ENCODE measurements around the gene MACROD2.

Gene MACROD2

DNA sequence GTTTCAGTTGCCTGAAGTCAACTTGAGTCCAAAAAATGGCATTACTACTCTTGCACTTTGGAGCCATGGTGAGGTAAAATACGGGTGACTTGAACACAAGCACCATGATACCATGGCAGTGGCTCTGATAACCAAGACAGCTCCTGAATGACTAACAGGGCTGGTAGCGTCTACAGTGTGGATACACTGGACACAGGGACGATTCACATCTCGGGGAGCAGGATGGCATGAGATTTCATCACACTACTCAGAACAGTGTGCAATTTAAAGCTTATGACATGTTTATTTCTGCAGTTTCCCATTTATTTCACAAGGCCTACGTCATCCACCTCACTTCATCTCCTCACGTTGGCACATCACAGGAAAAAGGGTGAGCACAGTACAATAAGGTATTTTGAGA is 1627.1 kb downstream of the MACROD2 start:
- Histone ChIP-seq H3K36me3 (replicated peaks) (no peaks in the 10 kb centered on the region), H3K27me3 (ENCODE audit: low read depth) (no peaks in the 10 kb centered on the region), H3K4me1 (no peaks in the 10 kb centered on the region), H3K4me3 (no peak overlapping the region), H3K9me3 (no peaks in the 10 kb centered on the region)
- DNase-seq (ENCODE audit: low spot score in 2 of 2) = no peak
- in situ Hi-C loops (cut with MboI; ENCODE audit: low sequenced_read_pairs) = no loop called here

DNA sequence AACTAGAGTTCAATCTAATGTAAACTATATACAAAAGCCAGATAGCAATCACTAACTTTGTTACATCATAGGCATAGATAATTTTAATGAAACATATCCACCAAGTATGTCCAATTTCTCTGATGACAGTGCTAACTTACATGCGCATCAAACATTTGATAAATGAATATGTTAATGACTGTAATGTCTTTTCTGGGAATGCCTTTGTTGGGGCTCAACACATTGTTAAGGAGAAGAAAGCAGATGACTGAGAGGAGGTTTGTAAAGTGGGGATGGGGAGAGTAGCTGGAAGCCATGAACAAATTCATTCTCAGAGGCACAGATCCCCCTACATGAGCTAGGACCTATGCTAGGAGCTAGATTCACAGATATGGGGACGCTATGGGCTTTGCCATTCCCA is 1627.9 kb downstream of the MACROD2 start:
- Histone ChIP-seq H3K27me3 (ENCODE audit: low read depth) (no peaks in the 10 kb centered on the region), H3K9me3 (no peaks in the 10 kb centered on the region), H3K4me1 (no peaks in the 10 kb centered on the region), H3K36me3 (replicated peaks) (no peaks in the 10 kb centered on the region), H3K4me3 (no peak overlapping the region)
- DNase-seq (ENCODE audit: low spot score in 2 of 2) = no peak
- in situ Hi-C loops (cut with MboI; ENCODE audit: low sequenced_read_pairs) = no loop called here

DNA sequence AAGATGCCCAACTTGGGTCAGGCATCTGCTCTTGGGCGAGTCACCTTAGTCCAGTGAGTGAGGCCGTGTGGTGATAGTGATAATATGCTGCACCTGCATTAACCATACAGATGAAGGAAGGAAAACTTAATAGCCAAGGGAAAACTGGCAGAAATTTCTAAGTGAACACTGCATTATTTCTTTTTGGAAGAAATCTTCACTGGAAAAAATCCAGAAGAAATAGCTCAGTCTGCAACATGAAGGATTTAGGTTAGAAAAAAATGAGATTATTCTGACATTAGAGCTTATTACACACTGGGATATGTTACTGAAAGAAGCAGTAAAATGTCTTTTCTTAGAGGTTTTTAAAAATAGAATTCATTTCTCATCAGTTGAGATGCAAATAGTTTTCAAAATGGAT is 1630.7 kb downstream of the MACROD2 start:
- no peak overlapping the region for H3K4me3 ChIP-seq
- no peaks in the 10 kb centered on the region for H3K36me3 ChIP-seq (replicated peaks)
- in situ Hi-C loops (cut with MboI; ENCODE audit: low sequenced_read_pairs) = no loop called here
- no peaks in the 10 kb centered on the region for H3K4me1 ChIP-seq
- no peak for DNase-seq (ENCODE audit: low spot score in 2 of 2)
- H3K9me3 ChIP-seq = no peaks in the 10 kb centered on the region
- H3K27me3 ChIP-seq (ENCODE audit: low read depth) = no peaks in the 10 kb centered on the region

DNA sequence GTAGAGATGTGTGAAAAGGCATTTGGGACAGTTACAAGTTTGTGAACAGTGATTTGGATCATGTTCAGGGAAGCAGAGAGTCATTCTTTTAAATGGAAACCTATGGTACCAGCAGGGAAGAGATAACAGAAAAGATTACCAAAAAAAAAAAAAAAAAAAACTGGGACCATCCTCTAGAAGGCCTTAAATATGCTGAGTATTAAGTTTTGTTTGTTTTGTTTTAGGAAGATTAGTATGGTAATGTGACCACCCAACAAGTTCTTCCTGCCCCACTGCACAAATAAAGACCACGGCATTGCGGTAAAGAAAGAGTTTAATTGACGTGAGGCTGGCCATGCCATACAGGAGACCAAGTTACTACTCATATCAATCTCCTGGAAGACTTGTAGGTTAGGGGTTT is 1631.8 kb downstream of the MACROD2 start:
- no peak overlapping the region for H3K4me3 ChIP-seq
- no peak for DNase-seq (ENCODE audit: low spot score in 2 of 2)
- no peaks in the 10 kb centered on the region for H3K4me1 ChIP-seq
- no peaks in the 10 kb centered on the region for H3K36me3 ChIP-seq (replicated peaks)
- in situ Hi-C loops (cut with MboI; ENCODE audit: low sequenced_read_pairs) = no loop called here
- H3K27me3 ChIP-seq (ENCODE audit: low read depth) = no peaks in the 10 kb centered on the region
- no peaks in the 10 kb centered on the region for H3K9me3 ChIP-seq

DNA sequence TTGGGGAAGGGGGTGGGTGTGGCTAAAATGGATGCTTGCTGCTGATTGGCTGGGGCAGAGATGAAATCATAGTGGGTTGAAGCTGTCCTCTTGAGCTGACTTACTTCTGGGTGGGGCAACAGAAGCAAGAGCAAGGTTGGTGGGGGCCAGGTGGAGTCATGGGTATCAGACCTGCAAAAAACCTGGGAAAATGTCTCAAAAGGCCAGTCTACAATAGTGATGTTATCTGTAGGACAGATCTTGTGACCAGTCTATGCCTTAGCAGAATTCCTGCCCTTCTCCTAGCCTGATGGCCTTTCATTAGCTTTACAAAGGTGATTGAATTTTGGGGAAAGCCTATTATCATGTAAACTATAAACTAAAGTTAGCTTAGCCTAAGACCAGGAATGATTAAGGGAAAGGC is 1632.2 kb downstream of the MACROD2 start:
- Histone ChIP-seq H3K9me3 (no peaks in the 10 kb centered on the region), H3K27me3 (ENCODE audit: low read depth) (no peaks in the 10 kb centered on the region), H3K4me3 (no peak overlapping the region), H3K4me1 (no peaks in the 10 kb centered on the region), H3K36me3 (replicated peaks) (no peaks in the 10 kb centered on the region)
- no peak for DNase-seq (ENCODE audit: low spot score in 2 of 2)
- in situ Hi-C loops (cut with MboI; ENCODE audit: low sequenced_read_pairs) = no loop called here

DNA sequence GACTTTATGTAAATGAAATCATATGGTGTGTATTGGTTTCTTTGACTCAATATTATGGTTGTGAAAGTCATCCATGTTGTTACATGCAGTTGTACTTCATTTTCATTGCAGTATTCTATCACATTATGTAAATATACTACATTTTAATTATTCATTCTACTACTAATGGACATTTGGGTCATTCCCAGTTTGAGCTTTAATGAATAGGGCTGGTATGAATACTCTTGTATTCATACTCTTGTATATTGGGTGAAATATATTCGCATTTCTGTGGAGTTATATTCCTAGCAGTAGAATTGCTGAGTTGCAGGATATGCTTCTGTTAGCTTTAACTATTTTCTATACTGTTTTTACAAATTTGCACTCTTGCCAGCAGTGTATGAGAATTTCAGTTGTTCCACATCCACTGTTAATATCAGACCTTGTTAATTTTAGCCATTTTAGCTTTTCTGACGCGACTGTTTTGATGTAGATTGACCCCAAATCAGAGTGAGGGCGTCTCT is 1633.6 kb downstream of the MACROD2 start:
- Histone ChIP-seq H3K36me3 (replicated peaks) (no peaks in the 10 kb centered on the region), H3K27me3 (ENCODE audit: low read depth) (no peaks in the 10 kb centered on the region), H3K4me3 (no peak overlapping the region), H3K9me3 (no peaks in the 10 kb centered on the region), H3K4me1 (no peaks in the 10 kb centered on the region)
- DNase-seq (ENCODE audit: low spot score in 2 of 2) = no peak
- in situ Hi-C loops (cut with MboI; ENCODE audit: low sequenced_read_pairs) = no loop called here

DNA sequence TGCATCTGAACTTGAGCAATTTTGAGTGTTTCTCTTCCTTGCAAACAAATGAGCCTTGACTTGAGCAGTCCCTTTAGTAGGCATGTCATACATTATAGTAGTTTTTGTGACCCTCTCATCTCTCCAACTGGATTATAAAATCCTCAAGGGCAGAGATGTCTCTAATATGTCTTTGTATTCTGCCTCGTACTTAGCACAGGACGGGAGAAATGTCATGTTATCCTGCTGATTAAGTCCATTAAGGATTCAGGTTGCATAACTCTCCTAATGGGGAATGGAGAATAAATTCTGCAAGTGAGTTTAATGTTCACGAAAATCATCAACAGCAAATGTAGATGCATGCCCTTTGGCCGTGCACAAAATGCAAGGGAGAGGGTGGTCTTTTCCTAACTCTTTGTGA is 1635.0 kb downstream of the MACROD2 start:
- Histone ChIP-seq H3K4me1 (no peaks in the 10 kb centered on the region), H3K4me3 (no peak overlapping the region), H3K9me3 (no peaks in the 10 kb centered on the region), H3K36me3 (replicated peaks) (no peaks in the 10 kb centered on the region), H3K27me3 (ENCODE audit: low read depth) (no peaks in the 10 kb centered on the region)
- in situ Hi-C loops (cut with MboI; ENCODE audit: low sequenced_read_pairs) = no loop called here
- no peak for DNase-seq (ENCODE audit: low spot score in 2 of 2)

DNA sequence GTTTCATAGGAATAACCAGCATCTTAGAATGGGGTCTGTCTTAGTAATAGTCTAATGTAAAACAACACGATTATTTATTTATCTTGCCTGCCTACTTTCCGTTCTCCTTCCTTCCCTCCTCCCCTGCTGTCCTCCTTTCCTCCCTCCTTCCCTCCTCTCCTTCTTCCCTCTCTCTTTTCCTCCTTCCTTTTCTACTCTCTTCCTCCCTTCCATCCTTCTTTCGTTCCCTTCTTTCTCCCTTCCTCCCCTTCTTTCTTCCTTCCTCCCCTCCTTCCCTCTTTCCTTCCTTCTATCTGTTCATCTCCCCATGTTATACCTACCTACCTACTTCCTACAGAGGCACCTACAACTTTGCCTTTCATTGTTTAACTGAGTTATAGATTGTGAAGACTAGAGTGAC is 1637.4 kb downstream of the MACROD2 start:
- Histone ChIP-seq H3K4me3 (no peak overlapping the region), H3K27me3 (ENCODE audit: low read depth) (no peaks in the 10 kb centered on the region), H3K9me3 (no peaks in the 10 kb centered on the region), H3K4me1 (peaks cover 9% of the 10 kb centered on the region), H3K36me3 (replicated peaks) (no peaks in the 10 kb centered on the region)
- DNase-seq (ENCODE audit: low spot score in 2 of 2) = no peak
- in situ Hi-C loops (cut with MboI; ENCODE audit: low sequenced_read_pairs) = no loop called here

DNA sequence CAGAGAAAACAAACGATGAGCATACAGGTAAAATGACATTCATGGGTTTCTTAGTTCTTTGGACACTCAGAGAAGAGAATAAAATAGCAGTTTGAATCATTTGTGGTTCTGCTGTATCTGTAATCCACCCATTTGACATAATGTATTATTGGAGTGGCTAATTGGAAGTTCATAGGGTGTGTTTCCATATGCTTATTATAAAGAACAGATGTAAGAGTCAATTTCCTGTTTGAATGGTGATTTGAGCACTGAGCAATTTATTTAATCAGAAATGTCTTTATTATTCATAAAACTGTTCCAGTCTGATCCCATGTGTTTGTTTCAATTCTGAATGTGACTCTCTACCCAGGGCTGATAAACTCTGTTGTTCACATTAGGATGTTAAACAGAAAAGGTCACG is 1638.8 kb downstream of the MACROD2 start:
- Histone ChIP-seq H3K4me3 (no peak overlapping the region), H3K9me3 (no peaks in the 10 kb centered on the region), H3K27me3 (ENCODE audit: low read depth) (no peaks in the 10 kb centered on the region), H3K36me3 (replicated peaks) (no peaks in the 10 kb centered on the region), H3K4me1 (peaks cover 16% of the 10 kb centered on the region)
- DNase-seq (ENCODE audit: low spot score in 2 of 2) = no peak
- in situ Hi-C loops (cut with MboI; ENCODE audit: low sequenced_read_pairs) = no loop called here

DNA sequence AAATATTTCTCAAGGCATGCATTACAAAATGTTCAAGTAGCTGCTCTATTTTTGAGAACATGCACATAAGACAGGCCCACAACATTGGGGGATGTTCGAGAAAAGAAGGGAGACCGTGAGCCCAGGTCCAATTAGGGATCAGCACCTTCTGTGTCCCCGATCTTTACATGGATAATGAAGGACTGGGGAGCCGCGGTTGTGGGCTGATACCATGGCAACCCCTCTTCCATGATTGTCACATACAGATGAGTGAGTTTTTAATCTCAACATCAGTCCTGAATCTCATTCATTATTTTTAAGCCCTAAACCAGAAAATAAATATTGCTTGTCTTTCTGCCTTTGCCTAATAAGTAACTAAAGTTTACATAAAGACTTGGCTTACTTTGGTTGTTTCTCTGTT is 1642.2 kb downstream of the MACROD2 start:
- DNase-seq (ENCODE audit: low spot score in 2 of 2) = peak in 1 of 2 experiments; percentile 52
- in situ Hi-C loops (cut with MboI; ENCODE audit: low sequenced_read_pairs) = no loop called here

DNA sequence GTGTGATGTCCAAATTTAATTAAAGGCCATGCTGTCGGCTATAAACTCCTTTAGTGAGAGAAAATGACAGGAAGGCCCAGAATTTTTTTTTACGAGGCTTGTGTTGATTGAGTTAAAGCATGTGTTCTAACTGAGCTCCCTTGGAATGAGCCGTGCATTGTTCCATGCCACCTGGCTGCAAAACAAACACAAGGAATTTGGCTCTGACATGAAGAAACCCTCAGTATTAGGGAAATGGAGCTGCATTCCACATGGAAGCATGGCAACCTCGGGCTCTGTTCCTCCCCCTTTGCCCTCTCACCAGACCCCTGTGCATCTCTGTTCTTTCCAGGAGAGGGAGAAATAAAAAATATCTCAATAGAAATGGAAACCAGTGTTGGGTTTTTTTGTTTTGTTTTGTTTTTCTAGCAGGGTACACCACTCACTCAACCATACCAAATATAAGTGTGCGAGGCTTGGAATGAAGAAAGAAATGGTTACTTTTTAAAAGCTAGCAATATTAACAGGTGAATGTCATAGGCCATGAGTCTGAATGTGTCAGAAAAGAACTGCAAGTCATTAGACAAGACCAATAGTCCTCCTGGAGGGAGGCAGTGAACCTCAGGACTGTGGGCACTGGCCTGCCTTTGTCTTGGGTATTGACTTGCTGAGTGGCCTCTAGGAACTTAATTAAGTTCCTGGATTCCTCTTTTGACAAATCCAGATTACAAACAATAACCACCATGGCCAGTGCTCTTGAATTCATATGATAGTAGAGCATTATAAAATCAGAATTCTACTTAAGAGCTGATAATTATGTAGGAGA is 1642.8 kb downstream of the MACROD2 start:
- in situ Hi-C loops (cut with MboI; ENCODE audit: low sequenced_read_pairs) = no loop called here
- Histone ChIP-seq H3K9me3 (no peaks in the 10 kb centered on the region), H3K27me3 (ENCODE audit: low read depth) (no peaks in the 10 kb centered on the region), H3K36me3 (replicated peaks) (no peaks in the 10 kb centered on the region), H3K4me3 (no peak overlapping the region), H3K4me1 (peaks cover 16% of the 10 kb centered on the region)
- peak; percentile 74 for DNase-seq (ENCODE audit: low spot score in 2 of 2)

More for the DNA sequence above, 1642.2 kb downstream of the MACROD2 start:
- Histone ChIP-seq H3K27me3 (ENCODE audit: low read depth) (no peaks in the 10 kb centered on the region), H3K4me1 (peaks cover 16% of the 10 kb centered on the region), H3K4me3 (no peak overlapping the region), H3K9me3 (no peaks in the 10 kb centered on the region), H3K36me3 (replicated peaks) (no peaks in the 10 kb centered on the region)

DNA sequence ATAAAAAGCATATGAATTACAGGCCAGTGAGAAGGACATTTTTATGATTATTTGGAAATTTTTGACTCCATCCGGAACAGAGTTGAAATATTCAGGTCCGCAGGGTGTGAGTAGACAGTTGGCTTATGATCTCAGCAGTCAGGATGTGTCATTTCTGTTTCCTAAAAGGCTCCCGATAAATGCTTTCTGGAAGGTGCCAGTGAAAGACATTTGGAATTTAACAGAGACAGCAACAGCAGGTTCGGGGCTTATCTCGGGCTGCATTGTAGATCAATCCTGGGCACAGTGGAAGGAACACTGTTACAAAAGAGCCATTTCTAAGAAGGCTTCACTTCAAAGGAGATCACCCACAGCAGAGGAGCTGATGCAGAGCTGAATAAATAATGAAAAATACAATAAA is 1643.5 kb downstream of the MACROD2 start:
- Histone ChIP-seq H3K4me3 (no peak overlapping the region), H3K4me1 (peaks cover 16% of the 10 kb centered on the region), H3K9me3 (no peaks in the 10 kb centered on the region), H3K36me3 (replicated peaks) (no peaks in the 10 kb centered on the region), H3K27me3 (ENCODE audit: low read depth) (no peaks in the 10 kb centered on the region)
- DNase-seq (ENCODE audit: low spot score in 2 of 2) = no peak
- in situ Hi-C loops (cut with MboI; ENCODE audit: low sequenced_read_pairs) = no loop called here

DNA sequence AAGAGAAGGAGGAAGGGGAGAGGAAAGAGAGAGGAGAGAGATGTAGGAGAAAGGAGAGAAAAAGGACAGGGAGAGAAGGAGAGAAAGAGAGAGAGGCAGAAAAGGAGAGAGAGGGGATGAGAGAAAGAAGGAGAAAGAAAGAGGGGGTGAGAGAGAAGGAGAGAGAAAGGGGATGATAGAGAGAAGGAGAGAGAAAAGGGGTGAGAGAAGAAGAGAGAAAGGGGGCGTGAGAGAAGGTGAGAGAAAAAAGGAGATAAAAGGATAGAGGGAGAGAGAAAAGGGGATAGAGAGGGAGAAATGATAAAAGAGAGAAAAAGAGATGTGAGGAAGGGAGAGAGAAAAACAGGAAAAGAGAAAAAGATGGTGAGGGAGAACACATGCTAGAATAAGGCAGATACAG is 1644.5 kb downstream of the MACROD2 start:
- no peak for DNase-seq (ENCODE audit: low spot score in 2 of 2)
- H3K4me3 ChIP-seq = no peak overlapping the region
- H3K27me3 ChIP-seq (ENCODE audit: low read depth) = no peaks in the 10 kb centered on the region
- no peaks in the 10 kb centered on the region for H3K36me3 ChIP-seq (replicated peaks)
- peaks cover 16% of the 10 kb centered on the region for H3K4me1 ChIP-seq
- in situ Hi-C loops (cut with MboI; ENCODE audit: low sequenced_read_pairs) = no loop called here
- H3K9me3 ChIP-seq = no peaks in the 10 kb centered on the region

DNA sequence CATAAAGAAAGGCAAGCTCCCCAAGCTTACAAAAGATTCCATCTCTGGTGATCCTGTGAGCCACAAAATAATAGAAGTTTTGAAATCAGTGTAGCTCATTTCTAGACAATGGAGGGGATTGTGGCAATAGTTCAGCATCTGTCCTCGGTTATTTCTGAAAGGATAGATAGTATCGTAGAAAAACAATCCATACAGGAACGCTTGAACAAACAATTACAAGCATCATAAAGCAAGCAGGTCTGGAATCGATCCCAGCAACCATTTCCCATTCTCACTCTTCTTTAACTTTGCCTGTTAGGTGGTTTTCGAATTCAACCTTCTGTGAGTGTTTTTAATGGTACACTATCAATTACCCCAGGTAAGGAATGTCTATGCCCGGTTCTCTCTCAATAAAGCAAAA is 1646.8 kb downstream of the MACROD2 start:
- in situ Hi-C loops (cut with MboI; ENCODE audit: low sequenced_read_pairs) = no loop called here
- Histone ChIP-seq H3K4me3 (no peak overlapping the region), H3K9me3 (no peaks in the 10 kb centered on the region), H3K27me3 (ENCODE audit: low read depth) (no peaks in the 10 kb centered on the region), H3K36me3 (replicated peaks) (no peaks in the 10 kb centered on the region), H3K4me1 (peaks cover 19% of the 10 kb centered on the region)
- no peak for DNase-seq (ENCODE audit: low spot score in 2 of 2)

DNA sequence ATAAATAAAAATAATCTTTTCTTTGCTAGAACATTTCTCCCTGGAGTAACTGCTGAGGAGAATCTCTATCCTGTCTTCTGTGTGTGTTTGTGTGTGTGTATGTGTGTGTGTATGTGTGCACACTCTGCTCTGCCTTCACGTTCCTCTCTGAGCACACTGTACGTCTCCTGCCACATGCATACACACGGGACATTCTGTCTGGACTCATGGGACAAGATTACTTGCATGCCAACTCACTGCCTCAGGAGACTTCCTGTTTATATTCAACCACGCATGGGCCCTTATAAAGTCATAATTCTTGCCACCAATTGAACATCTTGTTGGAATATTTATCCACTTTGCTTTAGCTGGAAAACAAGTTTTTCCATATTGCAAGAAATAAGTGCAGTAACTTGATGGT is 1647.4 kb downstream of the MACROD2 start:
- in situ Hi-C loops (cut with MboI; ENCODE audit: low sequenced_read_pairs) = no loop called here

More for the DNA sequence above, 1647.4 kb downstream of the MACROD2 start:
- no peak overlapping the region for H3K4me3 ChIP-seq
- no peak for DNase-seq (ENCODE audit: low spot score in 2 of 2)
- H3K27me3 ChIP-seq (ENCODE audit: low read depth) = no peaks in the 10 kb centered on the region
- no peaks in the 10 kb centered on the region for H3K9me3 ChIP-seq
- no peaks in the 10 kb centered on the region for H3K36me3 ChIP-seq (replicated peaks)
- H3K4me1 ChIP-seq = peaks cover 13% of the 10 kb centered on the region

All from HAP-1 (cell line).